ENCODE results near the gene RASA3. TPM values are rescaled to one million over a fixed set of nuclear protein-coding genes. Genes with fewer than 3 reads are reported as not detected.

RASA3 gene
- total RNA-seq, 1 experiment from 2014 or later = 0.26 TPM

- Mint-ChIP-seq H3K4me1 (ENCODE audit: low read depth, unreplicated experiment) (no peaks in the 10 kb centered on the region), H3K27me3 (ENCODE audit: unreplicated experiment) (no peaks in the 10 kb centered on the region), H3K9me3 (ENCODE audit: low read depth, unreplicated experiment) (no peaks in the 10 kb centered on the region), H3K4me3 (ENCODE audit: low read depth, unreplicated experiment) (no peak overlapping the region), H3K27ac (ENCODE audit: unreplicated experiment) (no peak overlapping the region), H3K36me3 (ENCODE audit: insufficient read depth, unreplicated experiment) (no peaks in the 10 kb centered on the region)
- no TSS peak for BruUV-seq (replicated peaks)
- no peak for DNase-seq
- CTCF ChIA-PET = no interaction called here
- intact Hi-C loops (cut with micrococcal nuclease; ENCODE audit: unreplicated experiment) = no loop called here
- no peak for TF ChIP-seq CTCF (IDR thresholded peaks at IDR 0.05; ENCODE audit: unreplicated experiment)
Observed at GRCh38 chr13:114106991-114107685, 25.3 kb downstream of the RASA3 start.

GRCh38 chr13:114106526-114106925, 25.9 kb downstream of the RASA3 start:
- no peak overlapping the region for H3K4me3 Mint-ChIP-seq (ENCODE audit: low read depth, unreplicated experiment)
- CTCF ChIA-PET = no interaction called here
- intact Hi-C loops (cut with micrococcal nuclease; ENCODE audit: unreplicated experiment) = no loop called here
- H3K27ac Mint-ChIP-seq (ENCODE audit: unreplicated experiment) = no peak overlapping the region
- no peaks in the 10 kb centered on the region for H3K4me1 Mint-ChIP-seq (ENCODE audit: low read depth, unreplicated experiment)
- TF ChIP-seq CTCF (IDR thresholded peaks at IDR 0.05; ENCODE audit: unreplicated experiment) = no peak
- no peak for DNase-seq
- no TSS peak for BruUV-seq (replicated peaks)
- no peaks in the 10 kb centered on the region for H3K36me3 Mint-ChIP-seq (ENCODE audit: insufficient read depth, unreplicated experiment)
- H3K9me3 Mint-ChIP-seq (ENCODE audit: low read depth, unreplicated experiment) = no peaks in the 10 kb centered on the region
- H3K27me3 Mint-ChIP-seq (ENCODE audit: unreplicated experiment) = no peaks in the 10 kb centered on the region

GRCh38 chr13:114105521-114106225, 26.8 kb downstream of the RASA3 start:
- H3K27ac Mint-ChIP-seq (ENCODE audit: unreplicated experiment) = no peak overlapping the region
- H3K4me1 Mint-ChIP-seq (ENCODE audit: low read depth, unreplicated experiment) = no peaks in the 10 kb centered on the region
- BruUV-seq (replicated peaks) = no TSS peak
- H3K36me3 Mint-ChIP-seq (ENCODE audit: insufficient read depth, unreplicated experiment) = no peaks in the 10 kb centered on the region
- intact Hi-C loops (cut with micrococcal nuclease; ENCODE audit: unreplicated experiment) = no loop called here
- no peaks in the 10 kb centered on the region for H3K9me3 Mint-ChIP-seq (ENCODE audit: low read depth, unreplicated experiment)
- CTCF ChIA-PET = no interaction called here
- no peaks in the 10 kb centered on the region for H3K27me3 Mint-ChIP-seq (ENCODE audit: unreplicated experiment)
- no peak overlapping the region for H3K4me3 Mint-ChIP-seq (ENCODE audit: low read depth, unreplicated experiment)
- no peak for TF ChIP-seq CTCF (IDR thresholded peaks at IDR 0.05; ENCODE audit: unreplicated experiment)
- no peak for DNase-seq

- Mint-ChIP-seq H3K4me3 (ENCODE audit: low read depth, unreplicated experiment) (no peak overlapping the region), H3K36me3 (ENCODE audit: insufficient read depth, unreplicated experiment) (no peaks in the 10 kb centered on the region), H3K27ac (ENCODE audit: unreplicated experiment) (no peak overlapping the region), H3K27me3 (ENCODE audit: unreplicated experiment) (no peaks in the 10 kb centered on the region), H3K4me1 (ENCODE audit: low read depth, unreplicated experiment) (no peaks in the 10 kb centered on the region), H3K9me3 (ENCODE audit: low read depth, unreplicated experiment) (no peaks in the 10 kb centered on the region)
- no peak for DNase-seq
- BruUV-seq (replicated peaks) = no TSS peak
- CTCF ChIA-PET = no interaction called here
- TF ChIP-seq CTCF (IDR thresholded peaks at IDR 0.05; ENCODE audit: unreplicated experiment) = no peak
- intact Hi-C loops (cut with micrococcal nuclease; ENCODE audit: unreplicated experiment) = no loop called here
Observed at GRCh38 chr13:114104655-114105520, 27.5 kb downstream of the RASA3 start.
